ENCODE measurements around the gene NISCH. TPM values are rescaled to one million over a fixed set of nuclear protein-coding genes. Genes with fewer than 3 reads are reported as not detected.

The NISCH gene
- total RNA-seq: 43.8 and 45.9 TPM in 2 replicates

DNA sequence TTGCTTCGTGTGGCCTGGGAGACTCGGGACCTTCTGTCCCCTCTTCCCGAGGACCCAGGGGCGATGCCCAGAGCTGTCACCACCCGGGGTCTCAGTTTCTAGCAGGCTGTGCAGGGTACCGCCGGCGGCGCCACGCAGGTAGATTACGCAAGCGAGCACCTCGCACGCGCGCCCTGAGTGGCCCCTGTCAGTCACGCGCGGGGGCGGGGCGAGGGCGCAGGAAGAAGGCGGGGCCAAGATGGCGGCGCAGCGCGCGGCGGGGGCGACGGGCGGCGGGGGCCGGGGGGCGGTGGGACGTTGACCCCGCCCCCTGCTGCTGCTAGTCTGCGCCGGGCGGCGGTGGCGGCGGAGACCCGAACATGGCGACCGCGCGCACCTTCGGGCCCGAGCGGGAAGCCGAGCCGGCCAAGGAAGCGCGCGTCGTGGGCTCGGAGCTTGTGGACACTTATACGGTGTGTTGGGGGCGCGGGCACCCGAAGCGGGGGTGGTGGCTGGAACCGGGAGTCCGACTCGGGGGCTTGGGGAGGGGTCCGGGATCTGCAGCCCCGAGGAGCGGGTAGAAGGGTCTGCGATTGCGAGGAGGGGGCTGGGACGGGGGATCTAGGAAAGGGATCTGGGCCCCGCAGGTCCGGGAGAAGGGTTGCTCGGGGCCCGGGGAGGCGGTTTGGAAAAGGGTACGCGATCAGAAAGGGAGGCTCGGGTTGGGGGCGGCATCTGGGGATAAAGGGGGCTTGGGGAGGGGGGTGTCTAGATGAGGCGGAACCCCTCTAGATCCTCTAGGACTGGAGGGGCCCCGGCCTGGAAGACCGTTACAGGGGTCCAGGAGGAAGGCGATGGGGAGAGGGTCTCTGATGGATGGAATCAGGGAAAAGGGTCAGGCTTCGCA lies at the start of gene NISCH:
Gene NISCH (plus strand): TSS at position 322 of the 886 bp plus-strand sequence. CDS start 38 bp downstream, at position 360.

GRCh38 chr3:52444860-52445793 lies 10.3 kb upstream of the NISCH start, which contains the start of gene SEMA3G:
SEMA3G (minus strand) TSS chr3:52445103; CDS start chr3:52445027, 76 bp downstream.

DNA sequence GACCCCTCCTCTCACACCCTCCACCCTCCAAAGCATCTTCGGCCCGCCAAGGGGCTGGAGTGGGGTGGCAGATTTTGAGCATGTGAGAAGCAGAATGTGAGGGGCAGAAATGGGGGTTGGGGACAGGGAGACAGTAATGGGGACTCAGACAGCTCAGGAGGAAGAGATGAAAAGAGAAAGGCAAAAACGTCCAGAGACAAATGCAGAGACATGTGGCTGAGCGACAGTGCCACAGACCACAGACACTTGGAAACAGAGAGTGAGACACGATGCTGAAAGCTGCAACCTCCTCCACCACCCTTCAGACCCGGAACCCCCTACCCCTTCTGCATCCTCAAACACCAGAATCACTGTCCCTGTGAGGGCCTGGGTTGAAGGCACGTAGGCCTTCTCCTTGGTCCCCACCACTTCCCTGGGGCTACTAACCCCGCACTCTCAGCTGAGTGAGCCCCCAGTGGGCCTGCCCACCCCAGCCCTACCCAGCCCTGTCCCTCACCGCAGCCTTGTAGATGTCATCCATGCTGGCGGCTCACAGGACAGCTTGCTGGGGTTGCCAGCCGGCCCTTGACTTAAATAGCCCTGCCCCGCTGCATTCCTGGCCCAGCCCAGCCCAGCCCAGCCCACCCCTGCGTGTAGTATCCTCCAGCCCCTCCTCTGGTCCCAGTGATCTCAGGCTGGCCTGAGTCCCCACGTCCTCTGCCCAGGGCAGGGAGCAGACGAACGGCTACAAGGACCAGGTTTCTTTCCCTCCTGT lies 1.7 kb upstream of the NISCH start, which contains the start of gene TNNC1:
Gene TNNC1 (minus strand): TSS at position 546 of the 754 bp plus-strand sequence. CDS start 26 bp downstream, at position 520.

DNA sequence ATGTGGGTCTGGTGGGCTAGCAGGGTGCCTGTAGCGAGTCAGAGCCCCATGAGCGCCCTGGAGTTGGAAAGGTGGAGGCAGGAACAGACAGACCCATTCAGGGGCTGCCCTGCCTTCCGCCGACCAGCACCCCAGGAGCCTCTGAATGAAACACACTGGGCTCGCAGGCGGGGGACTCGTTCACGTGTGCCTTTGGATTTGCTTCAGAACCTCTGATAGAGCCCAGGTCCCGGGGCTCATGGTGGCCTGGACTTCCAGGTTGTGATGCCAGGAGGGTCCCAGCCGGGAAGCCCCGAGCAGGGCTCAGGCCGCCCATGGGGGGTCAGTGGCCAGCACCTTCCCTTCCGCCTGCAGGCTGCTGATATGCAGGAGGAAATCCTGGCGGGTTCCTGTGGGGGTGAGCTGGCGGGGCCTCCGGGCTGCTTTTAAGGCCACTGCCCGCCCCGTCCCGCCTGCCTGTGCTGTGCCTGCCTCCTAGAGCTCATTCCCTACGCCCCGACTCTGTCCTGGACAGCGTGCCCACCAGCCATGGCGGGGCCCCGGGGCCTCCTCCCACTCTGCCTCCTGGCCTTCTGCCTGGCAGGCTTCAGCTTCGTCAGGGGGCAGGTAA lies 39.6 kb downstream of the NISCH start, which contains the start of gene STAB1:
Gene STAB1 (plus strand): TSS at position 453 of the 610 bp plus-strand sequence. CDS start 76 bp downstream, at position 529.

GRCh38 chr3:52533623-52534280 lies 78.3 kb downstream of the NISCH start, which contains the start of gene NT5DC2:
NT5DC2 (minus strand) TSS chr3:52533857; CDS start chr3:52533737, 120 bp downstream.

DNA sequence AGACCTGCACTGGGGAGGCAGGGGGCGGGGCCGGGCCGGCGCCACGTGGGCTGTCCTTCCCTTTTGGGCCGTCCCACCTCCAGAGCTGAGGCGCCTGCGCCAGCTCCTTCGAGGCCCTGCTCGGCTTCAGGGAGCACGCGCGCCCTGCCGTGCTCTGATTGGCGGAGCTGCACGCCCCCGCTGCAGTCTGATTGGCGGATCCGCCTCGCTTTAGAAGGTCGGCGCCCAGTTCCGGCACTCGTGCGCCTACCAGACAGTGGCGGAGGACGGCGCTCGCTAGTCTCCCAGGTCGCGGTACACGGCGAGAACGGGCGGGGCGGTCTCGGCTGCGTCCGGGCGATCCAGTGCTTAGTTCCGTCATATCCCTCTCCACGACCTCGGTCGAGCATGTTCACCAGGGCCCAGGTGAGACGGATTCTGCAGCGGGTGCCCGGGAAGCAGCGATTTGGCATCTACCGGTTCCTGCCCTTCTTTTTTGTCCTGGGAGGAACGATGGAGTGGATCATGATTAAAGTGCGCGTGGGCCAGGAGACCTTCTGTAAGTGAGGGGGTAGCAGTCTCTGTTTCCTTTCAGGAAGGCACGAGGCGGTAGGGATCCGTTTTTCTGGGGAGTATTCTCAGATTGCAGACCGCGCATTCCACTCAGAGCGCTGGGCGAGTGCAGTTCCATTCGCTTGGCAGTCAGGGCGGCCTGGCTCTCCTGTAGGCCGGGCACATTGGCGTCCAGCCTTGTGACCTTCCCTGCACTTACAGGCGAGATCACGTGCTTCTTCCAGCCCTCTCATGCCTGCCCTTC lies 81.2 kb downstream of the NISCH start, which contains the start of gene UQCC5:
Gene UQCC5 (plus strand): TSS at position 237 of the 796 bp plus-strand sequence. CDS start 151 bp downstream, at position 388.

Other genes starting within 250 kb of the NISCH start
- gene TLR9, start 230.0 kb upstream of the NISCH start, total RNA-seq: under 0.01 TPM in 1 of 2 replicates, not detected in the other
- 124 and 138 TPM in 2 replicates for gene TWF2, start 216.4 kb upstream of the NISCH start, total RNA-seq
- gene PPM1M, start 209.8 kb upstream of the NISCH start, total RNA-seq: 16.3 and 24.9 TPM in 2 replicates
- 53.6 and 58.0 TPM in 2 replicates for gene WDR82, start 177.0 kb upstream of the NISCH start, total RNA-seq
- gene GLYCTK, start 167.8 kb upstream of the NISCH start, total RNA-seq: 5.6 and 11.1 TPM in 2 replicates
- gene DNAH1, start 139.3 kb upstream of the NISCH start, total RNA-seq: 1.2 and 5.0 TPM in 2 replicates
- gene BAP1, start 45.6 kb upstream of the NISCH start, total RNA-seq: 44.8 and 57.6 TPM in 2 replicates
- 1.5 and 5.3 TPM in 2 replicates for gene PHF7, start 44.9 kb upstream of the NISCH start, total RNA-seq
- 1.0 TPM in 1 of 2 replicates, not detected in the other for gene SEMA3G, start 10.5 kb upstream of the NISCH start, total RNA-seq
- gene TNNC1, start 1.6 kb upstream of the NISCH start, total RNA-seq: 1.2 and 30.3 TPM in 2 replicates
- gene STAB1, start 39.7 kb downstream of the NISCH start, total RNA-seq: 0.47 and 1.4 TPM in 2 replicates
- 158 and 169 TPM in 2 replicates for gene NT5DC2, start 78.3 kb downstream of the NISCH start, total RNA-seq
- 35.5 and 81.3 TPM in 2 replicates for gene UQCC5, start 81.0 kb downstream of the NISCH start, total RNA-seq
- 19.0 and 37.4 TPM in 2 replicates for gene PBRM1, start 230.3 kb downstream of the NISCH start, total RNA-seq
- 68.4 and 70.4 TPM in 2 replicates for gene GNL3, start 230.4 kb downstream of the NISCH start, total RNA-seq